SU-DHL-6 (cell line): ENCODE measurements around the gene TPM4.

Experiments used
- CTCF ChIP-seq: fragments of 200-600 bp; sonication (generic); IDR thresholded peaks from one replicate; pipeline ENCODE4 v1.5.1; 2017; ENCODE audit warnings: antibody characterized with exemption, mild to moderate bottlenecking, low read length, moderate library complexity; ENCODE audit not compliant: insufficient read depth, poor library complexity, severe bottlenecking
- EZH2phosphoT487 ChIP-seq: fragments of 200-600 bp; sonication (generic), shearing (Covaris generic); conservative IDR thresholded peaks from 2 replicates; pipeline ENCODE4 v1.6.1; 2018; ENCODE audit warnings: mild to moderate bottlenecking, antibody characterized with exemption, low read length, moderate library complexity, mixed read lengths

- TF ChIP-seq CTCF (no peak), EZH2phosphoT487 (no peak)
Measured at GRCh38 chr19:16077984-16078758, 1.9 kb downstream of the TPM4 start.
